AG04449 (cell line): Measurements from ENCODE around the gene SLC6A3.
"Not testable (repeated sequence)": the region's sequence is repeated elsewhere in the genome, so short reads cannot be mapped to it uniquely, and the experiment has no call there.

ENCODE experiments used
- CTCF ChIA-PET: fragments of 350-600 bp; formaldehyde crosslinking; extraction: SDS; loops from one replicate; lab custom pipeline; 2021; ENCODE audit warnings: antibody characterized with exemption; lab: Yijun Ruan, JAX
- POLR2A ChIA-PET: fragments of 400-600, 350-600 bp; formaldehyde crosslinking; extraction: SDS; loops from one replicate; lab custom pipeline; 2020; ENCODE audit warnings: antibody characterized with exemption, inconsistent platforms; lab: Yijun Ruan, JAX
- DNase-seq: peaks from one replicate; pipeline ENCODE4 v3.0.0-alpha.2; 2010; ENCODE audit warnings: low read depth, low spot score
- H3K4me3 ChIP-seq: 2 replicates; pipeline ENCODE4 v1.5.1; 2011; ENCODE audit warnings: low read depth, mild to moderate bottlenecking, control low read depth, low read length
- CTCF ChIP-seq: IDR thresholded peaks from one replicate; pipeline ENCODE4 v1.5.1; 2011; ENCODE audit warnings: mild to moderate bottlenecking, moderate library complexity, low read length, control low read depth, inconsistent platforms; ENCODE audit not compliant: insufficient read depth; ENCODE audit errors: missing control alignments

SLC6A3 gene

GRCh38 chr5:1463326-1464095 lies 18.3 kb upstream of the SLC6A3 start:
- no peak for TF ChIP-seq CTCF
- CTCF ChIA-PET, result no interaction called here
- DNase-seq, result no peak
- no peak overlapping the region for H3K4me3 ChIP-seq
- POLR2A ChIA-PET, result no interaction called here

GRCh38 chr5:1462358-1462757 lies 17.1 kb upstream of the SLC6A3 start:
- ChIA-PET POLR2A (no interaction called here), CTCF (no interaction called here)
- no peak for DNase-seq
- TF ChIP-seq CTCF, result no peak
- no peak overlapping the region for H3K4me3 ChIP-seq

- CTCF ChIA-PET, result no interaction called here
- TF ChIP-seq CTCF, result no peak
- H3K4me3 ChIP-seq, result no peak overlapping the region
- POLR2A ChIA-PET, result no interaction called here
- no peak for DNase-seq
Observed at GRCh38 chr5:1461396-1461795, 16.2 kb upstream of the SLC6A3 start.

GRCh38 chr5:1460054-1460682 lies 14.9 kb upstream of the SLC6A3 start:
- TF ChIP-seq CTCF, result no peak
- CTCF ChIA-PET, result no interaction called here
- no peak overlapping the region for H3K4me3 ChIP-seq
- no peak for DNase-seq
- POLR2A ChIA-PET, result no interaction called here

- H3K4me3 ChIP-seq, DNase-seq, CTCF ChIA-PET, POLR2A ChIA-PET: not testable (repeated sequence)
Observed at GRCh38 chr5:1459435-1459834, 14.2 kb upstream of the SLC6A3 start.

- CTCF ChIA-PET, result interaction anchor here (1.7 kb wide), 1 partner anchor 24 kb away, joined by 6 read pairs; no protein-coding TSS in a partner anchor
- H3K4me3 ChIP-seq, POLR2A ChIA-PET, DNase-seq: not testable (repeated sequence)
Observed at GRCh38 chr5:1456110-1456881, 11.1 kb upstream of the SLC6A3 start.

- no peak overlapping the region for H3K4me3 ChIP-seq
- TF ChIP-seq CTCF, result no peak
- POLR2A ChIA-PET, result no interaction called here
- CTCF ChIA-PET, result no interaction called here
- no peak for DNase-seq
Observed at GRCh38 chr5:1453613-1454012, 8.4 kb upstream of the SLC6A3 start.
